ENCODE data around the gene USP54. TPM values are rescaled to one million over a fixed set of nuclear protein-coding genes. Genes with fewer than 3 reads are reported as not detected.

USP54 gene
- total RNA-seq, 3 donors from 2014 or later = 18.2 to 106 (median 57.0) TPM

DNA sequence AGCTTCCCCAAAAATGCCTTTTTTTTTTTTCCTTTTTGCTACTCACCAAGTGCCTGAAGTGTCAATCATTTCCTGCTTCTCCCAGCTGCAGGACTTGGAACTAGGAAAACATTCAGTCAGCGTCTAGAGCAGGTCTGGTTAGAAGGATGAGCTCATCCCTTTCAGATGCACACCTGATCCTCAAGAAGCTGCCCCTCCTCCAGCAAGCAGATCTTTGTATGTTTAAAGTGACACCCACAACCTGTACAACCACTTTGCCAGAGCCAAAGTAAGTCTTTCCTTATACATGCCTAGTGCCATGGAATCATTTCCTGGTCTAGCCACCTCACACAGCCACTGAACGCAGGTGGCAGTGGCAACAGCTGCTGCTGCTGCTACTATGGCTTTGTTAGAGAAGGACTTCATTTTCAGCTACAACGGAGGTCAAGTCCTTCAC lies 10.4 kb upstream of the USP54 start:
- no peaks in the 10 kb centered on the region for H3K4me1 ChIP-seq
- no peaks in the 10 kb centered on the region for H3K9me3 ChIP-seq
- peak overlapping the region; percentile 89 to 91 for H3K27ac ChIP-seq
- no peaks in the 10 kb centered on the region for H3K27me3 ChIP-seq
- peak overlapping the region in 1 of 3 donors; percentile 17 for H3K4me3 ChIP-seq
- TF ChIP-seq POLR2A (IDR thresholded peaks at IDR 0.05) = no peak
- TF ChIP-seq POLR2AphosphoS5 (IDR thresholded peaks at IDR 0.05) = peak in 2 of 3 donors; percentile 33 to 85
- TF ChIP-seq, protein P1, sequence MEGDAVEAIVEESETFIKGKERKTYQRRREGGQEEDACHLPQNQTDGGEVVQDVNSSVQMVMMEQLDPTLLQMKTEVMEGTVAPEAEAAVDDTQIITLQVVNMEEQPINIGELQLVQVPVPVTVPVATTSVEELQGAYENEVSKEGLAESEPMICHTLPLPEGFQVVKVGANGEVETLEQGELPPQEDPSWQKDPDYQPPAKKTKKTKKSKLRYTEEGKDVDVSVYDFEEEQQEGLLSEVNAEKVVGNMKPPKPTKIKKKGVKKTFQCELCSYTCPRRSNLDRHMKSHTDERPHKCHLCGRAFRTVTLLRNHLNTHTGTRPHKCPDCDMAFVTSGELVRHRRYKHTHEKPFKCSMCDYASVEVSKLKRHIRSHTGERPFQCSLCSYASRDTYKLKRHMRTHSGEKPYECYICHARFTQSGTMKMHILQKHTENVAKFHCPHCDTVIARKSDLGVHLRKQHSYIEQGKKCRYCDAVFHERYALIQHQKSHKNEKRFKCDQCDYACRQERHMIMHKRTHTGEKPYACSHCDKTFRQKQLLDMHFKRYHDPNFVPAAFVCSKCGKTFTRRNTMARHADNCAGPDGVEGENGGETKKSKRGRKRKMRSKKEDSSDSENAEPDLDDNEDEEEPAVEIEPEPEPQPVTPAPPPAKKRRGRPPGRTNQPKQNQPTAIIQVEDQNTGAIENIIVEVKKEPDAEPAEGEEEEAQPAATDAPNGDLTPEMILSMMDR (IDR thresholded peaks at IDR 0.05) = no peak
- intact Hi-C loops (cut with DNase I; ENCODE audit: low total_unique reads) = no loop called here
- H3K36me3 ChIP-seq = no peaks in the 10 kb centered on the region
- peak; percentile 57 to 88 for DNase-seq (ENCODE audit: low spot score in 2 of 2)

DNA sequence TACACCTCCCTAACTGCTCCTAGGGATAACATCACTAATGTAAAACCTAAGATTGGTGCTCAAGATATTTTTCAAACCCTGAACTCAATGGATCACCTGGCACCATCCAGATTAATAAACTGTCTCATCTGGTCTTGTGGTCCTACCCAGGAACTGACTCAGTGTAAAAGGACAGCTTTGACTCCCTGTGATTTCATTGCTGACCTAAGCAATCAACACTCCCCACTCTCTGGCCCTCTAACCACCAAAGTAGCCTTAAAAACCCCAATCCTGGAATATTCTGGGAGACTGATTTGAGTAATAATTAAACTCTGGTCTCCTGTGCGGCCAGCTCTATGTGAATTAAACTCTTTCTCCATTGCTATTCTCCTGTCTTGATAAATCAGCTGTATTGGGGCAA lies 6.2 kb upstream of the USP54 start:
- TF ChIP-seq POLR2A (IDR thresholded peaks at IDR 0.05) (no peak), POLR2AphosphoS5 (IDR thresholded peaks at IDR 0.05) (no peak)
- TF ChIP-seq, protein P1 (IDR thresholded peaks at IDR 0.05) = no peak
- intact Hi-C loops (cut with DNase I; ENCODE audit: low total_unique reads) = no loop called here

DNA sequence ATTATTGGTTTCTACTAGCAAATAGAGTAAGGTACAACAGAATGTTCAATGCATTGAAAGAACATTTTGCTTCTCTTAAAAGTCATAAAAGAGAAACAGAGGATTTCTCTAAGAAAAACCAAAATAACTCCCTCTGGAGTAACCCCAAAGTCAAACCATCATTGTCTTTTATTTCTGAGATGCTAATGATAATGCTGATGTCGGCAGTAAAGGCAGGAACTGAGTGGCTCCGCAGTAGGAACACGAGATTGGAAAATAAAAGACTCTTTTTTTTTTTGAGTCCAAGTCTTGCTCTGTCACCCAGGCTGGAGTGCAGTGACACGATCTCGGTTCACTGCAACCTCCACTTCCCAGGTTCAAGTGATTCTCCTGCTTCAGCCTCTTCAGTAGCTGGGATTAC lies 2.7 kb upstream of the USP54 start:
- Histone ChIP-seq H3K4me3 (no peak overlapping the region), H3K27ac (no peak overlapping the region), H3K9me3 (no peaks in the 10 kb centered on the region), H3K36me3 (no peaks in the 10 kb centered on the region), H3K27me3 (no peaks in the 10 kb centered on the region), H3K4me1 (no peaks in the 10 kb centered on the region)
- intact Hi-C loops (cut with DNase I; ENCODE audit: low total_unique reads) = no loop called here
- TF ChIP-seq POLR2A (IDR thresholded peaks at IDR 0.05) (no peak), POLR2AphosphoS5 (IDR thresholded peaks at IDR 0.05) (no peak)
- TF ChIP-seq, protein P1 (IDR thresholded peaks at IDR 0.05) = no peak
- no peak for DNase-seq (ENCODE audit: low spot score in 2 of 2)

More for the DNA sequence above, 6.2 kb upstream of the USP54 start:
- Histone ChIP-seq H3K36me3 (no peaks in the 10 kb centered on the region), H3K27ac (no peak overlapping the region), H3K9me3 (no peaks in the 10 kb centered on the region), H3K4me3 (no peak overlapping the region), H3K4me1 (no peaks in the 10 kb centered on the region), H3K27me3 (no peaks in the 10 kb centered on the region)
- DNase-seq (ENCODE audit: low spot score in 2 of 2) = no peak

DNA sequence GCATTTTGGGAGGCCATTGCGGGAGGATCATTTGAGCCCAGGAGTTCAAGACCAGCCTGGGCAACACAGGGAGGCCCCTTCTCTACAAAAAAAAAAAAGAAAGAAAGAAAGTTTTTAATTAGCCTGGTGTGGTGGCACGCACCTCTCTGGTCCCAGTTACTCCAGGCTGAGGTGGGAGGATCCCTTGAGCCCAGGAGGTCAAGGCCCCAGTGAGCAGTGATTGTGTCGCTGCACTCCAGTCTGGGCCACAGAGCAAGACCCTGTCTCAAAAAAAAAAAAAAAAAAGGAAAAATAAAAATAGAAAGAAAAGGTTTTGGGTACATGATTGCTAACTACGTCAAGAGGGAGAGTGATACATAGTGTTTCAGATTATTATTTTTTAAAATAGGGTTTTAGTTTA lies 2.0 kb upstream of the USP54 start:
- Histone ChIP-seq H3K4me1 (no peaks in the 10 kb centered on the region), H3K4me3 (no peak overlapping the region), H3K27ac (peak overlapping the region in 1 of 2 donors; percentile 83), H3K36me3 (no peaks in the 10 kb centered on the region), H3K27me3 (no peaks in the 10 kb centered on the region), H3K9me3 (no peaks in the 10 kb centered on the region)
- intact Hi-C loops (cut with DNase I; ENCODE audit: low total_unique reads) = no loop called here
- no peak for TF ChIP-seq POLR2A (IDR thresholded peaks at IDR 0.05)
- TF ChIP-seq, protein P1 (IDR thresholded peaks at IDR 0.05) = no peak
- DNase-seq (ENCODE audit: low spot score in 2 of 2) = no peak

DNA sequence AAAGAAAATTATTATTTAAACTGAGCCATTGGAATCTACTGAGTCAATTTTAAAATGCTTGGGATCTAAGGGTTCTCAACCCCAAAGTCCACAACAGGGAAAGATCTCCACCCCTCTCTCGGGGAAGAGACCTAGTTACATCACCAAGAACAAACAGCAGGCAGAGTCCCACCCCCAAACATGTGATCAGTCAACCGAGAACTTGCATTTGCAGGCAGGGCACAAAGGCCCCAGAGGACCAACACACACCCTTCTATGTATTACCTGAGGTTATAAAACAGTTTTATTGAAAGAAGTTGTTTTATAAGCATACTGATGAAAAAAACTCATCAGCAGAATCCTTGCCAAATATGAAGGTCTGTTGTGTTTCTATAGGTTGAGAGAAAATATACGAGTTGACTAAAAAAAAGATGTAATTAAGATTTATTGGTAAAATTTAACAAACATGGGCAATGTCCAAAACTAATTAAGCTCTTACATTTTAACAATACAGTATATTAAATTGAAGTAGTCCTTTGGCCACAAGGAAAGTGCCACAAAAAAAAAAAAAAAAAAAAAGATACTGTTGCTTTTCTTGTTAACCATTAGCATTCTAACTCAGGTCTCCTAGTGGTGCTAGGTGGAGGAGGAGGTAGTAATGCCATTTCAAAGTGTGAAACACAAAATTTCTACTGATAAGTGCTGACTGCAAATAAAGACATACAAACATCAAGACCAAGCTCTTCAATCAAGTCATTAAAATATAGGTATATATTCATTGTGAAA lies 975 bp upstream of the USP54 start:
- H3K36me3 ChIP-seq = no peaks in the 10 kb centered on the region
- peaks cover 0 to under 1% of the 10 kb centered on the region in 2 donors for H3K4me1 ChIP-seq
- intact Hi-C loops (cut with DNase I; ENCODE audit: low total_unique reads) = no loop called here
- TF ChIP-seq, protein P1 (IDR thresholded peaks at IDR 0.05) = no peak
- peak; percentile 27 for TF ChIP-seq POLR2A (IDR thresholded peaks at IDR 0.05)
- peak in 1 of 3 donors; percentile 65 for TF ChIP-seq POLR2AphosphoS5 (IDR thresholded peaks at IDR 0.05)
- no peaks in the 10 kb centered on the region for H3K27me3 ChIP-seq
- DNase-seq (ENCODE audit: low spot score in 2 of 2) = peak in 1 of 2 donors; percentile 74
- peak overlapping the region in 1 of 3 donors; percentile 25 for H3K4me3 ChIP-seq
- H3K9me3 ChIP-seq = no peaks in the 10 kb centered on the region
- peak overlapping the region; percentile 62 to 83 for H3K27ac ChIP-seq

All from breast epithelium (tissue), 4 donors.